Left lobe of liver (tissue), 2 donors: ENCODE results near the gene PYY. TPM values are rescaled to one million over a fixed set of nuclear protein-coding genes. Genes with fewer than 3 reads are reported as not detected.
A peak's percentile ranks its signal among the peaks of the same experiment; 100 is the strongest.
"Not testable (repeated sequence)": the region's sequence is repeated elsewhere in the genome, so short reads cannot be mapped to it uniquely, and the experiment has no call there.

Experiments
- ATAC-seq: fragments of 200-7000 bp; cut with Tn5 transposase; one replicate; pipeline ENCODE4 v1.9.1; 2020; ENCODE audit warnings: mild to moderate bottlenecking, moderate library complexity
- DNase-seq: peaks from one replicate; pipeline ENCODE4 v3.0.0-alpha.2; 2020; ENCODE audit warnings: low spot score
- total RNA-seq: library from RNA; stranded (reverse); gene quantifications from one replicate; pipeline ENCODE4 v1.2.1, GENCODE V29; 2021
- donor health status: DM: no; HTN: no; CAD: no; lungs with moderate emphysema.
- donor health status: DM: no; HTN: yes; CAD: no.

The PYY gene
- total RNA-seq: not detected

DNA sequence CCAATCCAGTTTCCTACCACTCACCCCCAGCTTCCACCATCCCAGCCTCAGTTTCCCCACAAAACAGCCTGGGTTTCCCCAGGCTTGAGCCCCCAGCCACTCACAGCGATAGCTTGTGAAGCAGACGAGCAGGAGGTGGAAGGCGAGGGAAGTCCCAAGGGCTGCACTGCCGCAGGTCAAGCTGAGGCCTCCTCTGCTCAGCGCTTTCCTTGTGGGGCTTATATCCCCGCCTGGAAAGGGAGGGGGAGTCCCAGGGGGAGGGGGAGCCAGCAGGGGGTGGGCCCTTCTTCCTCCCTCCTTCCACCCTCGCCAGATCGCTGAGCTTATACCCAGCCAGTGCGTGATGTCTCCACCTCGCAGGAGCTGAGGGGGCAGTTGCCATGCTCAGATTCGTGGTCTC lies at the start of gene PYY:
PYY (minus strand) TSS at position 195 of the 400 bp plus-strand sequence. CDS start 457 bp downstream, outside the sequence.
- ATAC-seq (no peak), DNase-seq (no peak)

GRCh38 chr17:44002141-44002848 lies 48.6 kb upstream of the PYY start:
- DNase-seq: no peak
- peak; percentile 2 for ATAC-seq

DNA sequence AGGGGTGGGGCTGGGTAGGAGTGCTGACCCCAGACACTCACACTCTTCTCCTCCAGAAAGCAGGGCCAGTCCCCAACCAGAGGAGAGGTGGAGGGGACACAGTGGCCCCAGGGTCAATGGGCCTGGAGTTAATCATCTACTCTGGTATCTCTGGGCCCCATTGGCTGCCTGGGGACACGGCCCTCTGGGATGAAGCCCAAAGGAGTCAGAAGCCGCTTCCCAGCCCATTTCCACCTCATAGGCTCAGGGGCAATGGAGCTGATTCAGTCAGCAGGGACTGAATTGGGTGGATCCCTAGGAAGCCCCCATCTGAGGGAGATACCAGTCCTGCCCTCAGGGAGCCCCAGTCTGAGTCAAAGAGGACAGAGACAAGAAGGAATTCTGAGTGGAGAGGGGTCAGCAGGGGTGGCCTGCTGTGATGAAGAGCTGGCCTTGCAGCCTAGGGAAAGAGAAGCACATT lies 47.8 kb upstream of the PYY start:
- peak; percentile 68 for ATAC-seq

GRCh38 chr17:44000871-44001460 lies 47.2 kb upstream of the PYY start:
- no peak for ATAC-seq
- DNase-seq: no peak

More for the DNA sequence above, 47.8 kb upstream of the PYY start:
- peak; percentile 94 for DNase-seq

- ATAC-seq (no peak), DNase-seq (no peak)
These were observed 46.6 kb upstream of the PYY start for GRCh38 chr17:44000141-44000860.

DNA sequence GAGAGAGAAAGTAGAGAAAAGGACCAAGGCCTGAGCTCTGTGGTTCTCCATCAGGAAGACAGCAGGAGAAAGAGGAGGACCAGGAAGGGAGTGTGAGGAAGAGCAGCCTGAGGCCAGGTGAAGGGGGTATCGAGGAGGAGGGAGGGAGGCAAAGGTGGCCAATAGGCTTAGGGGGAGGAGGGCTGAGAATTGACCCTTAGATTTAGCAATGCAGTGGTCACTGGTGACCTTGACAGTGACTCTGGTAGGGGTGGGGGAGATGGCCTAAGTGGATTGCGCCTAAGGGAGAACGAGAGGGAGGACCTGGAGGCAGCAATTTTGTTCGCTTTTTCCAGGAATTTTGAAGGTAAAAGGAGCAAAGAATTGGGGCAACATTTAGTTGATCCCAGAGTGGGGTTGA lies 45.3 kb upstream of the PYY start:
- DNase-seq (no peak), ATAC-seq (no peak)

GRCh38 chr17:43998552-43998951 lies 44.8 kb upstream of the PYY start:
- ATAC-seq (no peak), DNase-seq (no peak)

GRCh38 chr17:43997180-43997579 lies 43.4 kb upstream of the PYY start:
- not testable (repeated sequence) for DNase-seq, ATAC-seq

- no peak for ATAC-seq
These were observed 41.4 kb upstream of the PYY start for GRCh38 chr17:43995150-43995471.

GRCh38 chr17:43994272-43995149 lies 40.8 kb upstream of the PYY start:
- peak; percentile 76 for DNase-seq
- peak; percentile 97 for ATAC-seq

More at GRCh38 chr17:43995150-43995471, 41.4 kb upstream of the PYY start:
- DNase-seq: no peak

- DNase-seq: no peak
- no peak for ATAC-seq
These were observed 38.9 kb upstream of the PYY start for GRCh38 chr17:43992641-43993040.

GRCh38 chr17:43988301-43988700 lies 34.6 kb upstream of the PYY start:
- no peak for ATAC-seq

GRCh38 chr17:43987131-43988021 lies 33.6 kb upstream of the PYY start:
- no peak for DNase-seq
- ATAC-seq: no peak

More at GRCh38 chr17:43988301-43988700, 34.6 kb upstream of the PYY start:
- DNase-seq: no peak

GRCh38 chr17:43986225-43986981 lies 32.7 kb upstream of the PYY start:
- DNase-seq: no peak
- no peak for ATAC-seq

- no peak for DNase-seq
- ATAC-seq: no peak
These were observed 30.8 kb upstream of the PYY start for GRCh38 chr17:43984521-43984920.

DNA sequence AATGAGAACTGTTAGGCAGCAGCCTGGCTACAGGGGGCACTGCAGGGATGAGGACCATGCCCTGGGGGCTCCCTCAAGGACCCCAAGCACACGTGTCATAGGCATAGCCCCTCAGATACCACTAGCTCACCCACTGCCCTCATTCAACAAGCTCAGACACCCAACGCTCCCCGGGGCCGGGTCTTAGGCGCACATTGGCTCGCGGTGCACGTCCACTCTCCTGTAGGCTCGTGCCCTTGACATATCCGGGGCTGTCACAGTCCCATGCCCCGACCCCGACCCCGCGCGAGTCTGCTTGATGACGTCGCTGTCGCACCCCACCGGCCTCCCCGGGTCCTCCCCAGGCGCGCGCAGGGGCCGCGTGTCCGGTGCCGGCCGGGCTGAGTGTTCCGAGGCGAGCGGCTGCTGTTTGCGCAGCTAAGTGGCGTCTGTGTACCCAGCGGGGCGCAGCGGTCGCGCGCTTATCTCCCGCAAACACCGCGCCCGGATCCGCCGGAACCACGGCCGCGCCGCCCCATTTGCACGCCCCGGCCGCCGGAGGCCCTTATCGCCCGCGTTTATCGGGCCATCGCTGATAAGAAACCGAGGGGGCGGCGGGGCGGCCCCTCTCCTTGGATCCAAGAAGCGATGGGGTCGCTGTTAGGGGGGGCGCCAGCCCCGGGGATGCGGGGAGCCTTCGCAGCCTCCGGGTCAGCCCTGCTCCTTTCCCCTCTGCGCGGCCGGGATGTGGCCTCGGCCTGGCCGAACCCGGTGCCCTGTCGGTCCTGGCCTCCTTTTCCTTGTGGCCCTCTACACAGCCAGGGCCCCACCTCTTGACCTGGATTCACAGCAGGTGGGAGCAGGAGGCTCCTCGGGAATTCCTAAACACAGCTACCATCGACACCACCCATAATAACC lies 30.0 kb upstream of the PYY start:
- ATAC-seq (peak; percentile 89), DNase-seq (peak; percentile 48)

- ATAC-seq (no peak), DNase-seq (no peak)
These were observed 29.4 kb upstream of the PYY start for GRCh38 chr17:43983196-43983514.

DNA sequence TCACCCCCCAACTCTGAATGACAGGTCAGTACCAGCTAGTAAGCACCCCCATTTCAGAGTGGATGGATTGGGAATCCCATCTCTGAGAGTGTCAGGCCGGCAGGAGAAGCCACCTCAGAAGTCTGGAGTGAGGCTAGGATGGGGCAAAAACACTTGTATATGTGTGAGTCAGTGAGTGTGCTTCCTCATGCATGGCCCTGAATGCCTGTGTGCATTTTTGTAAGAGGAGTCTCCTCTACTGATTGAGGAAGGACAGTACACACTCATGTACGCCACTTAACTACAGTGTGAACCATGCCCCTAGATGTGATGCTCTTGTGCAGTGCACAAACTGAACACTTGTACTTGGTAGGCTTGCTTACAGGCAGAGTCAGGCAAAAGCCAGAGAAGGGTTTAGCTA lies 28.4 kb upstream of the PYY start:
- no peak for ATAC-seq
- DNase-seq: no peak
